GM12878 (cell line): ENCODE data around the gene OTUD3. TPM values are rescaled to one million over a fixed set of nuclear protein-coding genes. Genes with fewer than 3 reads are reported as not detected.

ENCODE experiments used
- E4F1 ChIP-seq: fragments of 450-650 bp; IDR thresholded peaks from 2 replicates; pipeline ENCODE4 v1.6.1; 2018; ENCODE audit warnings: borderline replicate concordance, mild to moderate bottlenecking; ENCODE audit not compliant: partially characterized antibody
- SMC3 ChIP-seq: IDR thresholded peaks from 2 replicates; pipeline ENCODE4 v1.6.1; 2011; ENCODE audit warnings: low read length, improper control_type of control experiment, borderline replicate concordance
- SRF ChIP-seq, 2 experiments: IDR thresholded peaks; 2 replicates each; pipeline ENCODE4 v1.6.1; 2011; ENCODE audit warnings: low read depth in 2 of 2, low read length in 2 of 2, mild to moderate bottlenecking in 1 of 2, moderate library complexity in 1 of 2
- ZBTB33 ChIP-seq: fragments of 450-650 bp; IDR thresholded peaks from 2 replicates; pipeline ENCODE4 v1.6.1; 2017; ENCODE audit warnings: mild to moderate bottlenecking
- ZBTB40 ChIP-seq: fragments of 450-650 bp; IDR thresholded peaks from 2 replicates; pipeline ENCODE4 v1.6.1; 2016; ENCODE audit warnings: mild to moderate bottlenecking, moderate library complexity, borderline replicate concordance
- polyA plus RNA-seq, 11 experiments: library from polyadenylated mRNA; depleted of rRNA in 4 of 11; unstranded in 6 of 11; stranded (reverse) in 5 of 11; fragments of >200 nt; fragmentation: Nextera tagmentation in 4 of 11; fragmentation: Illumina TruSeq in 1 of 11; extraction: Ambion mirVana in 4 of 11; extraction: Trizol in 1 of 11; gene quantifications; 1 replicate in 1 of 11; 2 replicates in 10 of 11; pipeline versions ENCODE4 v1.2.1 to v1.2.3, GENCODE V29; 2011 to 2016; ENCODE audit warnings: inconsistent platforms in 2 of 11, missing spikeins in 2 of 11, low read depth in 1 of 11
- total RNA-seq, 4 experiments: library from RNA; depleted of rRNA in 3 of 4; stranded (reverse); fragments of >200 nt in 3 of 4; fragmentation: Illumina TruSeq in 1 of 4; extraction: Trizol in 1 of 4; gene quantifications; 2 replicates each; pipeline versions ENCODE4 v1.2.1 to v1.2.3, GENCODE V29; 2013 to 2021

The OTUD3 gene
- total and polyA plus RNA-seq, 10 of the 15 experiments (the other 5 are each of a cell fraction or from before 2014, with no cell fraction given) = 0.77 to 8.9 (median 4.8) TPM

GRCh38 chr1:19872190-19872589 lies 10.0 kb upstream of the OTUD3 start (continued):
- TF ChIP-seq E4F1 = no peak
- TF ChIP-seq SMC3 = no peak
- no peak for TF ChIP-seq ZBTB40
- TF ChIP-seq ZBTB33 = no peak
- no peak for TF ChIP-seq SRF (IDR thresholded peaks at IDR 0.05; ENCODE audit: low read depth in 2 of 2, low read length in 2 of 2)
